ENCODE results near the gene LCN6.

GRCh38 chr9:136792321-136793085 lies 44.2 kb upstream of the LCN6 start:
- TF ChIP-seq MAX (CRISPR knock-in tag; IDR thresholded peaks at IDR 0.05) (no peak), RELA (CRISPR knock-in tag; IDR thresholded peaks at IDR 0.05; ENCODE audit: borderline replicate concordance) (no peak), CTCF (IDR thresholded peaks at IDR 0.05) (no peak), KAT7 (CRISPR knock-in tag; IDR thresholded peaks at IDR 0.05; ENCODE audit: borderline replicate concordance) (no peak), ETV6 (CRISPR knock-in tag; IDR thresholded peaks at IDR 0.05) (no peak), CDX4 (CRISPR knock-in tag; IDR thresholded peaks at IDR 0.05; ENCODE audit: borderline replicate concordance) (no peak), ZNF121 (CRISPR knock-in tag; IDR thresholded peaks at IDR 0.05) (no peak), IRF1 (CRISPR knock-in tag; IDR thresholded peaks at IDR 0.05) (no peak), ESRRA (CRISPR knock-in tag; IDR thresholded peaks at IDR 0.05; ENCODE audit: borderline replicate concordance) (no peak), NR3C1 (CRISPR knock-in tag; conservative IDR thresholded peaks at IDR 0.05; ENCODE audit: low read depth) (no peak), ZBTB43 (CRISPR knock-in tag; IDR thresholded peaks at IDR 0.05) (no peak), USF2 (CRISPR knock-in tag; IDR thresholded peaks at IDR 0.05) (no peak)

Data from WTC11 (cell line).